HG03139 (cell line): ENCODE data around the gene NFE2.
"Not testable (repeated sequence)": the region's sequence is repeated elsewhere in the genome, so short reads cannot be mapped to it uniquely, and the experiment has no call there.

Source experiments
- ATAC-seq: cut with Tn5 transposase; IDR thresholded peaks from one replicate; pipeline ENCODE4 v1.9.1; 2021; ENCODE audit not compliant: unreplicated experiment

Gene NFE2

DNA sequence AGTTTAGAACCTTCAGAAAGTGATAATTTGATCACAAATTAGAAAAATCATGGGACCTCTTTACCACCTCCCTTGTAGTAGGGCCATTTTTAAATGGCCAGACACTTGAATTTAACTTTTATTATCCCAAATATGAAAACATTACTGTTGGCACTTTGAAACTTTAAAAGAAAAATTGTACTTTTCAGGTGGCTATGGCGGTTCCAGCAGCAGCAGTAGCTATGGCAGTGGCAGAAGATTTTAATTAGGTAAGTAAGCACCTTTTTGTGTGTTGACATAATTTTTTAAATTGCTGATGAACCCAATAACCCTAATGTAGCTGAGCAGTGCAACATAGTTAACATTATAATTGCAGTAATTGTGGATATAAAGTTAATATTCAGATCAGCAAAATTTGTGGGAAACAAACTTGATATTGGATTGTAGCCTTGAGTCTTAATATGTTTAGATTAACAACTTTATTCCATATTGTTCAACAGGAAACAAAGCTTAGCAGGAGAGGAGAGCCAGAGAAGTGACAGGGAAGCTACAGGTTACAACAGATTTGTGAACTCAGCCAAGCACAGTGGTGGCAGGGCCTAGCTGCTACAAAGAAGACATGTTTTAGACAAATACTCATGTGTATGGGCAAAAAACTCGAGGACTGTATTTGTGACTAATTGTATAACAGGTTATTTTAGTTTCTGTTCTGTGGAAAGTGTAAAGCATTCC is 16.6 kb downstream of the NFE2 start:
- not testable (repeated sequence) for ATAC-seq

DNA sequence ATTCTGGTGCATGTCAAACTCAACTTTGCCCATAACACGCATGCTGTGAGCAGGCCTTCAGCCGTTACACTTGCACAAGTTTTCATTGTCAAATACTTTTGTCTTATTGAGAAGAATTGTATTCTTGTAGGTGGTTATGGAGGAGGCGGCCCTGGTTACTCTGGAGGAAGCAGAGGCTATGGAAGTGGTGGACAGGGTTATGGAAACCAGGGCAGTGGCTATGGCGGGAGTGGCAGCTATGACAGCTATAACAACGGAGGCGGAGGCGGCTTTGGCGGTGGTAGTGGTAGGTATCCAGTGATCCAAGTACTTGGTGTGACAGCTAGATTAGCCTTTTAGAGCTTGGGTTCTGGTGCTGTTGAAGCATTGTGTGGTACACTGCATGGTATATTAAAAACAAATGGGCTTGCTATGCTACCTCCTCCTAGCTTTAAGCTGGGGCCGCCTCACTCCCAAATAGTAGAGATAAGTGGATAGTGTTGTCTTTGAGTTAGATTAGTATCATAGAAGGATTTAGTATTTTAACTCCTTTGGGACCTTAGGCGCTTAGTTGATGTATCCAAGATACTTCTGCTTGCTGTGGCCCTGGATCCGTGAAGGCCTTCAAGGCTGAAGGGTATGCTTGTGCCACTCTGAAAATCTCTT is 17.7 kb downstream of the NFE2 start:
- ATAC-seq = no peak

DNA sequence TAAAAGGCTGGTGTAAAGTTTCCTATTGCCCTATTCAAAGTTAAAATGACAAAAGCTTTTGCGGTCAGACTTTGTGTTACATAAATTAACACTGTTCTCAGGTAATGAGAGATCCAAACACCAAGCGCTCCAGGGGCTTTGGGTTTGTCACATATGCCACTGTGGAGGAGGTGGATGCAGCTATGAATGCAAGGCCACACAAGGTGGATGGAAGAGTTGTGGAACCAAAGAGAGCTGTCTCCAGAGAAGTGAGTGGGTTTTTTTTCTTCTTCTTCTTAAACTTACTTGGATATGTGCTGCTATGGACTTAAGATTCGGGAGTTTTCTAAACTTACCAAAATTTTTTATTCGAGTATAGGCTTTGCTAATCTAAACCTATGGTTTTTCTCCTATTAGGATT is 19.1 kb downstream of the NFE2 start:
- ATAC-seq = not testable (repeated sequence)

DNA sequence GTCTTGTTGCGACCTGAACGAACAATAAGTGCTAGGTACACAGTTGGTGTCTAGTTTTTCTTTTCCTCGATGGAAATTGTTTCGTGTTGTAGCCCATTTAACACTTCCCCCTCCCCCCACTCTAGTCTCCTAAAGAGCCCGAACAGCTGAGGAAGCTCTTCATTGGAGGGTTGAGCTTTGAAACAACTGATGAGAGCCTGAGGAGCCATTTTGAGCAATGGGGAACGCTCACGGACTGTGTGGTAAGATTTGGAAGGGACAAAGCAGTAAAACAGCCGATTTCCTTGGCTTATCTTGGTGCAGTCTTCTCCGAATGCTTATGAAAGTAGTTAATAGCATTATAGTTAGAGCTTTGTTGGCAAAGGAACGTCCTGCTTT is 19.6 kb downstream of the NFE2 start:
- not testable (repeated sequence) for ATAC-seq

DNA sequence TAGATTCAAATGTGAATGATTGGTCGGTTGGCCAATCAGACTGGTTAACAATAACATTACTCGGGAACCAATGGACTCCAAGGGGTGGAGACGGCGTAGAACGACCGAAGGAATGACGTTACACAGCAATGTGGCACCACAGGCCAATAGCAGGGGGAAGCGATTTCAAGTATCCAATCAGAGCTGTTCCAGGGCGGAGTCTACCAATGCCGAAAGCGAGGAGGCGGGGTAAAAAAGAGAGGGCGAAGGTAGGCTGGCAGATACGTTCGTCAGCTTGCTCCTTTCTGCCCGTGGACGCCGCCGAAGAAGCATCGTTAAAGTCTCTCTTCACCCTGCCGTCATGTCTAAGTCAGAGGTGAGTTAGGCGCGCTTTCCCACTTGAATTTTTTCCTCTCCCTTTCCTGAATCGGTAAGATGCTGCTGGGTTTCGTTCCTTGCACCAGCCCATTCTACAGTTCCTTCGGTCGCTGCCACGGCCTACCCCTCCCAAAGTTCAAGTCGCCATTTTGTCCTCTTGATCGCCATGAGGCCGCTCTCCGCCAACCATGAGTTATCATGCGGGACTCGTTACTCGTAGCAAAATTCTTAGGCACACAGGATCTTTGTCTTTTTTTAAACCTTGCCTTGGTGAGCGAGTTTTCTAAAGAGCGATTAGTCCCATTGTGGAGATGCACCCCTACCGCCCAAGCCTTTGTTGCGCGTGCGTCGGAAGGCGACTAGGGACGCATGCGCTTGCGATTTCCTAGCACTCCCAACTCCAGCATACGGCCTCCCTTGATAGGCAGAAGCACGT is 20.2 kb downstream of the NFE2 start, which contains the start of gene HNRNPA1:
Gene HNRNPA1 (plus strand): TSS at position 259 of the 793 bp plus-strand sequence. CDS start 82 bp downstream, at position 341.
- peak; percentile 89 for ATAC-seq

DNA sequence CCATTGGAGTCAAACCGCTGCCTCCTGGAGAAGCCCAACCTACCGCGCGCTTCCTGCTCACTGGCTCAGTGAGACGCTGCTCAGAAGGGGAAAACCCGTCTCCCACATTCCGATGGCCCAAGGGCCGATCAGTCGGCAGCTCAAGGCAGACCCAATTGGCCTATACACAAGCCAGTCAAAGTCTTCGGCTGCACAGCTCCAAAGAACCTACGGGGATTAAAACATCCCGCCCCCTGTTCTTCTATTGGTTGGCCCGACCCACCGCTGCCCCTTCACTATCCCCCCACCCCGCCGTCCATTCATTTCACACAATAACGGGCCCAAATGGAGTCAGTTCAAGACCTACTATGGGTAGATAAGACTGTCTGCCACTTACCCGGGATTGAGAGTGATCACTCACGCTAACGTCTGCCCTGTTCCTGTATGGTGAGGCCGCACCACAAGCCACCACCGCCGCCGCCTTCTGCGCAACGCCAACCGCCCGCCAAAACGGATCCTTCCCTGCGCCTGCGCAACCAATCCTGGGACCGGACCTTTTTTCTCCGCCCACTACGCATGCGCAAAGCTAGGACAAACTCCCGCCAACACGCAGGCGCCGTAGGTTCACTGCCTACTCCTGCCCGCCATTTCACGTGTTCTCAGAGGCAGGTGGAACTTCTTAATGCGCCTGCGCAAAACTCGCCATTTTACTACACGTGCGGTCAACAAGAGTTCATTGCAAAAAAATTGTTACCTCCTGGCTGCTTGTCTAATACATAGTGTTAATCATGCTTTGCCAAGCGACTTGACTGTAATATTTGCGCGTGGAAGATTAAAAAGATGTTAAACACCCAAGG is 21.0 kb downstream of the NFE2 start, which contains the start of gene CBX5:
Gene CBX5 (minus strand): TSS at position 491 of the 836 bp plus-strand sequence. CDS start 22,472 bp downstream, outside the sequence.
- ATAC-seq = peak; percentile 66

DNA sequence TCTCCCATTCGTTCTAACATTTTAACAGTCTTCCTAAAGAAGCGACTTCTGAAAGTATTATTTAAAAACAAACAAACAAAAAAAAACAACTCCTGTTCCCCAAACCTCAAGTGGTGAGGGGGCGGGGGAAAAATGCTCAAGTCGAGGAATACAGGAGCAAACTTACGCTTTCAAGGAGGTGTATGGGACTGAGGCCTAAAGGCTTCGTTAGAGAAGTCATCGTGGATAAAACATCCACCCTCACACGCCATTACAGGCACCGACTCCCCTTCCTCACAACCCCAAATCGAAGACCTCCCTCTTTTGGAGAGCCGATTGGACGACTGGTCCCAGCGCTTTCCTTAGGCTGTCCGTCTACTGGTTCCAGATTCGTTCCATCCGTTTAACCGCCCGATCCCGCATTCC is 21.6 kb downstream of the NFE2 start:
- no peak for ATAC-seq

DNA sequence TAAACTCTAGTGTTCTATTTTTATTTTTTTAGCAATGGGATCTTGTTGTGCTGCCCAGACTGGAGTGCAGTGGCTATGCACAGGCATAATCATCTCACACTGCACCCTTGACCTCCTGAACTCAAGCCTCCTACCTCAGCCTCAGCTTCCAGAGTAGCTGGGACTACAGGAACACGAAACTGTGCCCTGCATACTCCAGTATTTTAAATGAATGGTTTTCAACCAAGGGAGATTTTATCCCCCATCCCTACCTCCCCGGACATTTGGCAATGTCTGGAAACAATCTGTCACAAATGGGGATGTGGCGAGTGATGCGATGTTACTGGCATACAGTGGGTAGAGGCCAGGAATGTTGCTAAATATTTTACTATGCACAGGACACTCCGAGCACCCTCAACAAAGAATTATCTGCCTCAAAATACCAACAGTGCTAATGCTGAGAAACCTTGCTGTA is 23.0 kb downstream of the NFE2 start:
- ATAC-seq = no peak

DNA sequence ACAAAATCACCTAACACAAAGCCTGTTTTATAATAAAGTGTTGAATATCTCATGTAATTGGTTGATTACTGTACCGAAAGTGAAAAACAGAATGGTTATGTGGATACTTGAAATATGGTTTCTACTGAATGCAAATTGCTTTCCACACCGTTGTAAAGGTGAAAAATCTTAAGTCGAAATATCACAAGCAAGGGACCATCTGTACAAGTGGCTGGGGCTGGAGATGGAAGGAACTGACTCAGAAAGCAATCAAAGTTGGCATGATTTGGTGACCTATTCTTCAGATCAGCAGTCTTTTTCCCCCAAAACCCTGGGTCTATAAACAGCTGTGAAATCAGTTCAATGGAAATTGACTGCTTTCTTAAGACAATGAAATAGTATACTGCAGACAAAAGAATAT is 24.4 kb downstream of the NFE2 start:
- no peak for ATAC-seq

DNA sequence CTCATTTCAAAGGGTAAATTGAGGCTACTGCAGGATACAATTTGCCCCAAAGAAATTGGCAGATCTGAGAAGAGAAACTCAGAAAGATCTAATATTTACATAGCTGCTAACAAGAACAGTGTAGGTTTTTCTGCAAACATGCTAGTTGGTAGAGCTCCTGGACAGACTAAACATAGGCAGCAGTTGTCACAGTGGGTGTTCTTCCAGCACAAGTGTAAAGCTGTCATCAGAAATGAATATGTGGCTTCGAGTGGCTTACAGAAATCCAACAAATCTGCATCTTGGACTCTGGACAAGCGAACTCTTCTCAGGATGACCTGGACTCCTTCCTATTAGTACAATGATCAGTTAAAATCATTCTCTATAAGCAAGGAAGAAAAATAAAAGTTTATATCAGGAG is 26.8 kb downstream of the NFE2 start:
- ATAC-seq = no peak

DNA sequence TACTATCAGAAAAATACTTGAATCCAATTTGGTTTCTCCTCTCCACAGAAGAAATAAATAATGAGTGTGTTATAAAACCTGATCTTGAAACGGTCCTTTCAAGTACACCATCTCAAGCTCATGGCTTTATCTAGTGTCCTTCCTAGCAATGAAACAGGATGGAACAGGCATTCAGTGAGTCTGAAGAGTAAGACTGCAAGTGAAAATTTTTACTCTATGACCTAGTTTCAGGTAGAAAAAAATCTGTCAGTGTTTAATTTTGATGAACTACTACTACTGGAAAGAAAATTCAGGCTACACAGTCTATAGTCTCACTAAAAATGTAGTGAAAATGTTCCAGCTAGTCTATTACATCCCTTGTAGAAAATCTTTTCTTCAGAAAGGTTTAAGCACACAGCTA is 28.6 kb downstream of the NFE2 start:
- no peak for ATAC-seq

DNA sequence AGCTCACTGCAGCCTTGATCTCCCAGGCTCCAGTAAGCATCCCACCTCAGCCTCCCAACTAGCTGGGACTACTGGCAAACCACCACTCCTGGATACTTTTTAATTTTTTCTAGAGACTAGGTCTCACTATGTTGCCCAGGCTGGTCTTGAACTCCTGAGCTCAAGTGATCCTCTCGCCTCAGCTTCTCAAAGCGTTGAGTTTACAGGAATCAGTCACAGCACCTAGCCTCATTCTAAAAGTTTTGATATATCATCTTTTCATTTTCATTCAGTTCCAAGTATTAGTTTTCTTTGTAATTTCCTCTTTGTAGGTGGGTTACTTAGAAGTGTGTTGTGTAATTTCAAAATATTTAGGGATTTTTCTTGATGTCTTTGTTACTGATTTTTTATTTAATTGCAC is 30.5 kb downstream of the NFE2 start:
- ATAC-seq = no peak

DNA sequence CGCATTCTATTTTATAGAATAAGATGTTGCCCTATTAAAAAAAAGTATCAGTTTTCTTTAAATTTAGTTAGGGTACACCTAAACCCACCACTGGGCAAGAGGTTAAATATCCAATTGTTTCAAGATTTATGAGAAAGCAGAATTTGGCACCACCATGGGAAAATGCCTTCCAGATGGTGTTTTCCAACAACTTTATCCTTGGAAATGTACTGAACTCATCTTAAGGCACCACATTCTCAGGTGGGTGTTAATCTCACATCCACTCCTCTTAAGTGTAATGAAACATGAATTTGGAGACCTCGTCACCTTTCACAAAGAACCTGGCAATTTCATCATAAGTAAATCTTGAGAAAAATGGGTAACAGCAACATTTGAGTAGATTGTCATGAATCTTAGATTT is 34.0 kb downstream of the NFE2 start:
- no peak for ATAC-seq

DNA sequence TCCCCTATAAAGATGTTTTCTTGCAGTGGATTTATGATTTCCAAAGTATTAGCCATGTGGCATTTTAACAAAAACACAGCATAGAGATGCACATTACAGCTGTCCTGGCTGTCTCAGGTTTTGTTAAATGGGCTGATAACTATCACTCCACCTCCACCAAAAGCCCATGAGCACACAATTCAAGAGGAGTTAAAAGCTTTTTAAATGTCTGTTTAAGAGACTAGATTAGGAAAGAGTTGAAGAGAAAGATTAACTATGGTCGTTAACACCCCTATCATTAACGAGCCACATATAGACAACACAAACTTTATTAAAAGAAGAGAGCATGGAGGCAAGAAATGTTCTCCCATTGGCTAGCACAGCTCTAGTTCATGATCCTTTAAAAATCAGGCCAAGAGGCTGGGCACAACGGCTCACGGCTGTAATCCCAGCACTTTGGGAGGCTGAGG is 35.4 kb downstream of the NFE2 start:
- no peak for ATAC-seq

DNA sequence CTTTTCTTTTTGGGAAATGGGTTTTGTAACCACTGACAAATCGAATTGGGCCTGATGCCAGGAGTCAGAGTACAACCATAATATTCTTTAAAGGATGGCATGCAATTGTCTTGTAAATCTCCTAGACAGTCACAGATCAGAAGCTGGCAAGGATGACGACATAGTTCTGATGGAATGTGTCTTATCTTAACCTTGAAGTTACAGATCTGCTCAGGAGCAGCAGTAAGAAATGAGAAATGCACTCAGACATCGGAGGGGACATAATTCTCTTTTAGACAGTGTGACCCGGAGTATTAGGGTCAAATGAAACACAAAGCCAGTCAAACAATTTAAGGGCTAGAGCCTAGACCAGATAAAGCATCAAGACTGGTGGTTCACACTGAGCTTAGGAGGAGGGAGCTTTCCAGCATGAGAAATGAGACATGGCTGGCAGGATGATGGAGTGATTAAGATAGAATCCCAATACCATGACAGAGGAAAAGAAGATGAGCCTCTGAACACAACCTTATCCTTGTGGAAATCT is 38.4 kb downstream of the NFE2 start:
- ATAC-seq = no peak

DNA sequence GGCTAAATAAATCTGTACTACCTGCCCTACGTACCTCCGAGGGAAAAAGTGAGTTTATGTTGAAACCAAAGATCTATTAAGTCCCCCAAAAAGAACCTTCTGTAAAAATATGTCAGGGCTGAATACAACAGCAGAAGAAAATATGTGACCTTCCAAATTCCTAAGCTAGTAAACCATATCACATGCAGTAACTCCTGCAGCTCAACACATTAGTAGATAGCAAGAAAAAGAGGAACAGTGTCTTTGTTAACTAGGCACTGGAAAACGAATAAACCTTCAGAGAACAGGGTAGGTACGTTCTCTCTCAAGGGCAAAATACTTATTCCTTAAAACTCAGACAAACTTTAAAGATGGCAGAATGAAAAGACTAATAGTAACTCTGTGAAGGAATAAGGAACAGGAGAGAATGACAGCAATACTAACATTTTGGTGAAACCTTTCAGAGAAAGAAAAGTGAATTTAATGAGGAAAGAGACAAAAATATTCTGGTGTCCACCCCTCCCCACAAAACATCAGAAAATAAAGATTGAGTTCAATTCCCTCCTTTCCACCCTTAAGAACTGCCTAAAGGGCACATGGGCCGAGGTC is 38.9 kb downstream of the NFE2 start:
- ATAC-seq = no peak

DNA sequence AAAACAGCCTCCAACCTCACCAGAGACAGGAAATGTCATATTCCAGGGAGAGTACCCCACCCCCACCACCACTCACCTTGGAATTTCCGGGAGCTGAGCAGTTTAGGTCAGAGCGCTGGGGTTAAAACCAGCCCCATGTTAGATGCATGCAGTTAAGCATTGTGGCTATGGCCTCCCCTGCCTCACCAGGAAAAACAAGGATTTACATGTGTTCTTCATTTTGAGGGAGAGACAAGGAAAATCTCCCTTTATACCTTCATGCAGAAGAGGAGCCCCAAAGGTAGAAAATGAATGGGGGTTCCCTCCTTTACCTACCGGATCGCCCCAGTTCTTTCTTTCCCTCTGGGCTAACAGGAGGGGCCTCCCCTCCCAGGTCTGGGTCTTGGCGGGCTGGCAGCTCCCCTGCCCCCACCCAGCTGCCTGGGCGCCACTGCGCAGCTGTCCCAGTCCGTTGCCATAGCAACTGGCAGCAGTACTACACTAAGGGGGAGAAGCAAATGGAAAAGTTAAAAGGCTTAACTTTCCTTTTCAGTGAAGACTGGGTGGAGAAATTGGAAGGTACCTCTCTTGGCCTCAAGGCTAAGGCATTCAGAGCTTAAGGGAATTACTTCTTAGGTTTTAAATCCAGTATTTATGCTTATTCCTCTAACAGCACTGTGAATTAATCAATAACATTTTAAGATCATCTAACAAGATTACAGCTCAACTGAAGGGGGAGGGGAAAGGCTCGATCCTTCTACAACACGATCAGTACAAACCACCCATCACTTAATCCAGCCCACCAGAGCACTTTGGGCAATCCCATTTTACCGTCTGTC is 41.4 kb downstream of the NFE2 start:
- ATAC-seq = peak; percentile 80

DNA sequence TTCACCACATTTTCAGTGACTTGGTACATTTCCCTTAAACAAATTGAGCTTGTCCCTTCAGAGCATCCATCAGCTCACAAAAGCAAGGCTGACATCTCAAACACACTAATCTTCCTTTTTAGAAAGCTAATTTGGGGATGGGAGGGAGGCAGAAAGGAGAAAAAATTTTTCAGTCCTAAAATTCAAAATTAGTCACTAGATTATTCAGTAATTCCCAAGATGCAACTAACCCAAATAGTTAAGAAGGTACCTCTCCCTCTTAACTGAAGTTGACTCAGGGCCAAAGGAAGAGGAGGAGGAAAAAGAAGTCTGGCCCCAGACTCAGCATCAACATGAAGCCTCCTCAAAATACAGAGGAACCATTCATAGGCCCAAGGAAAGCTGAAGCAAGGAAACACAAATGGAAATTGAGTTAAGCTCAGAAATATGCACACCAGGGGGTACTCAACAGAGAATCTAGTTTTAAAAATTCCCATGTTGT is 42.6 kb downstream of the NFE2 start:
- ATAC-seq = no peak

DNA sequence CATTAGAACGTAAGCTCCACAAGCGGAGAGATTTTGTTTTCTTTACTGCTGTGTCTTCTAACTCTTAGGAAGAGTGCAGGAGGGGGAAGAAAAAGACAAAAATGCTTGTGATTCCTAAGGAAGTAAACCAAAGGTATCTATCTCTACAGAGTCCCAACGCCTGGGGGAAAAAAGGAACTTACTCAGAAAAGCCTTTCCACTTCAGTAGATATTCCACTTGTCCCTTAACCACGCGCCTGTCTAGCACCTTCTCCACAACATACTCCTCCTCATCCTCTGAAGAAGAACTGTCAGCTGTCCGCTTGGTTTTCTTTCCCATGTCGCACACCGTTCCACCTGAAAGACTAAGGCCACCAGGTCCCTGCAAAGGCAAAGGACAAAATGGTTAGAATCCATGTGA is 43.5 kb downstream of the NFE2 start:
- no peak for ATAC-seq
